ENCODE results near the gene UST.

- no peak for TF ChIP-seq CTCF (IDR thresholded peaks at IDR 0.05)
- TF ChIP-seq EP300 (IDR thresholded peaks at IDR 0.05) = no peak
- TF ChIP-seq POLR2A (IDR thresholded peaks at IDR 0.05) = no peak
These were observed 189.0 kb downstream of the UST start for GRCh38 chr6:148935705-148936435.
